NCI-H146 (cell line): ENCODE results near the gene ENO4.

Experiments
- DNase-seq: peaks from one replicate; lab custom pipeline; 2025; lab: John Stamatoyannopoulos, UW

ENO4 gene

GRCh38 chr10:116849248-116850057, at the start of gene ENO4:
TSS of gene ENO4 (plus strand) at chr10:116849499. CDS start at chr10:116849567, 68 bp downstream.
- DNase-seq: peak; percentile 91

- no peak for DNase-seq
These were observed 48.9 kb upstream of the ENO4 start for GRCh38 chr10:116800286-116800929.

GRCh38 chr10:116801658-116802057, 47.6 kb upstream of the ENO4 start:
- DNase-seq: no peak

- DNase-seq: no peak
These were observed 46.8 kb upstream of the ENO4 start for GRCh38 chr10:116802474-116802873.

- DNase-seq: no peak
These were observed 46.4 kb upstream of the ENO4 start for GRCh38 chr10:116802876-116803275.

- no peak for DNase-seq
These were observed 45.6 kb upstream of the ENO4 start for GRCh38 chr10:116803451-116804249.

- DNase-seq: no peak
These were observed 40.6 kb upstream of the ENO4 start for GRCh38 chr10:116808706-116809105.

- DNase-seq: no peak
These were observed 39.7 kb upstream of the ENO4 start for GRCh38 chr10:116809483-116810119.

GRCh38 chr10:116810120-116810500, 39.2 kb upstream of the ENO4 start:
- no peak for DNase-seq

GRCh38 chr10:116810895-116811294, 38.4 kb upstream of the ENO4 start:
- no peak for DNase-seq

GRCh38 chr10:116811691-116812090, 37.6 kb upstream of the ENO4 start:
- no peak for DNase-seq

GRCh38 chr10:116815641-116816415, 33.5 kb upstream of the ENO4 start:
- peak; percentile 48 for DNase-seq

- no peak for DNase-seq
These were observed 32.1 kb upstream of the ENO4 start for GRCh38 chr10:116817178-116817577.

GRCh38 chr10:116817780-116818343, 31.4 kb upstream of the ENO4 start:
- DNase-seq: no peak

- no peak for DNase-seq
These were observed 29.2 kb upstream of the ENO4 start for GRCh38 chr10:116819999-116820677.

GRCh38 chr10:116825901-116826300, 23.4 kb upstream of the ENO4 start:
- no peak for DNase-seq

GRCh38 chr10:116826803-116827202, 22.5 kb upstream of the ENO4 start:
- peak; percentile 13 for DNase-seq

GRCh38 chr10:116827214-116827671, 22.1 kb upstream of the ENO4 start:
- DNase-seq: no peak

GRCh38 chr10:116828116-116828515, 21.2 kb upstream of the ENO4 start:
- DNase-seq: no peak

- no peak for DNase-seq
These were observed 19.6 kb upstream of the ENO4 start for GRCh38 chr10:116829711-116830110.
